ENCODE measurements around the gene TRIM29. TPM values are rescaled to one million over a fixed set of nuclear protein-coding genes. Genes with fewer than 3 reads are reported as not detected.

Gene TRIM29
- total RNA-seq, 1 donor: not detected

- DNase-seq (ENCODE audit: low read depth): no peak
- H3K4me3 ChIP-seq (ENCODE audit: low read depth, low read length): no peak overlapping the region
- TF ChIP-seq CTCF (IDR thresholded peaks at IDR 0.05; ENCODE audit: insufficient read depth, low read length): no peak
These were observed 5.8 kb downstream of the TRIM29 start for GRCh38 chr11:120131941-120132644.

GRCh38 chr11:120130991-120131760, 6.7 kb downstream of the TRIM29 start:
- no peak for DNase-seq (ENCODE audit: low read depth)
- TF ChIP-seq CTCF (IDR thresholded peaks at IDR 0.05; ENCODE audit: insufficient read depth, low read length): no peak
- no peak overlapping the region for H3K4me3 ChIP-seq (ENCODE audit: low read depth, low read length)

- no peak for TF ChIP-seq CTCF (IDR thresholded peaks at IDR 0.05; ENCODE audit: insufficient read depth, low read length)
- DNase-seq (ENCODE audit: low read depth): no peak
- H3K4me3 ChIP-seq (ENCODE audit: low read depth, low read length): no peak overlapping the region
These were observed 7.5 kb downstream of the TRIM29 start for GRCh38 chr11:120130176-120130980.

DNA sequence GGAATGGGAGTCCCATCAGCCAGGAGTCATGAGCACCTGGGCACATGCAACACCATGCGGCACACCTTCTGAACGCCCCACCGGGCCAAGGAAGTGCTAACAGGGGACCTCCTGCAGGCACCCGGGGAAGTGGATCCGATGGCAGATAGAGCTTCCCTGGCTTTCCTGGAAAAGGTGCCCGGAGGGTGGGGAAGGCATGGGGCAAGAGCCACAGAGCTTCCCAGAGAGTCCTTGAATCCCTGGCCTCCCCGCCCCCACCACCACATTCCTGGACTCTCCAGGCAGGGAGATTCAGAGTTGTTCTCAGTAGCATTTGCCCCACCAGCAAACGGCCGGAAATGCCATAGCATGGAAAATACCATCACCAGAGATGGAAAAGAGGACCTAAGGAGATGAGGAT, 8.3 kb downstream of the TRIM29 start:
- no peak for TF ChIP-seq CTCF (IDR thresholded peaks at IDR 0.05; ENCODE audit: insufficient read depth, low read length)
- DNase-seq (ENCODE audit: low read depth): no peak
- H3K4me3 ChIP-seq (ENCODE audit: low read depth, low read length): no peak overlapping the region

GRCh38 chr11:120128392-120129119, 9.4 kb downstream of the TRIM29 start:
- peak; percentile 61 for DNase-seq (ENCODE audit: low read depth)
- TF ChIP-seq CTCF (IDR thresholded peaks at IDR 0.05; ENCODE audit: insufficient read depth, low read length): no peak
- no peak overlapping the region for H3K4me3 ChIP-seq (ENCODE audit: low read depth, low read length)

DNA sequence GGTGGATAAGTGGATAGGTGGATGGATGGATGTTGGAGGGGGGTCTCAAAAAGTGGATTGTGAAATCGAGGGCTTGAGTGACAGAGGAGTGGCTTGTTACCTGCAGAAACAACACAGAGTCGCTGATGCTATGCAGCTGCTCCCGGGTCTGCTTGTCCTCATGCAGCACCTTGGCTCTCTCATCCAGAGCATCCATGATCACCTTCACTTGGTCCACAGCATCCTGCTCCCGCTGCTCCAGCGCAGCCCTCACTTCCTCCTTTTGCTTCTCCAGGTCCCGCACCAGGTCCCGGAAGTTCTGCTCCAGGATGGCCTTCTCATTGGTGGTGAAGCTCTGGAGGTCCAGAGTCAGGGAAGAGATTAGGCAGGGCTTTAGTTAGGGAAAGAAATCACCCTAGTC, 10.7 kb downstream of the TRIM29 start:
- DNase-seq (ENCODE audit: low read depth): no peak
- no peak for TF ChIP-seq CTCF (IDR thresholded peaks at IDR 0.05; ENCODE audit: insufficient read depth, low read length)
- no peak overlapping the region for H3K4me3 ChIP-seq (ENCODE audit: low read depth, low read length)
